Tibial nerve (tissue), 4 donors: ENCODE data around the gene STK39. TPM values are rescaled to one million over a fixed set of nuclear protein-coding genes. Genes with fewer than 3 reads are reported as not detected.

Experiments
- DNase-seq, 2 donors: peaks; one replicate each; pipeline ENCODE4 v3.0.0-alpha.2; 2019; ENCODE audit warnings: low spot score in 2 of 2
- H3K27ac ChIP-seq, 4 donors: fragments of 200-600 bp; sonication (generic) in 3 of 4; one replicate each; pipeline ENCODE4 v1.5.1; 2017 to 2019; ENCODE audit warnings: mild to moderate bottlenecking in 1 of 4
- H3K27me3 ChIP-seq, 2 donors: fragments of 200-600 bp; sonication (generic) in 1 of 2; one replicate each; pipeline versions ENCODE4 v1.5.1 to v1.6.0; 2017 to 2019
- H3K36me3 ChIP-seq, 3 donors: fragments of 200-600 bp; sonication (generic); one replicate each; pipeline ENCODE4 v1.5.1; 2018 to 2019
- H3K4me1 ChIP-seq, 4 donors: fragments of 200-600 bp; sonication (generic) in 3 of 4; one replicate each; pipeline ENCODE4 v1.5.1; 2017 to 2019
- H3K4me3 ChIP-seq, 4 donors: fragments of 200-600 bp; sonication (generic) in 3 of 4; one replicate each; pipeline ENCODE4 v1.5.1; 2017 to 2019; ENCODE audit warnings: mild to moderate bottlenecking in 1 of 4, moderate library complexity in 1 of 4
- H3K9me3 ChIP-seq, 4 donors: fragments of 200-600 bp; sonication (generic) in 3 of 4; one replicate each; pipeline ENCODE4 v1.5.1; 2017 to 2019
- CTCF ChIP-seq, 5 experiments: fragments of 200-600 bp in 3 of 5; fragments of 450-650 bp in 2 of 5; sonication (generic) in 3 of 5; IDR thresholded peaks; one replicate each; pipeline ENCODE4 v1.5.1; 2016 to 2019; ENCODE audit warnings: antibody characterized with exemption in 5 of 5, mild to moderate bottlenecking in 3 of 5, moderate library complexity in 2 of 5
- EP300 ChIP-seq, 2 donors: sonication (generic); formaldehyde crosslinking; IDR thresholded peaks; one replicate each; pipeline ENCODE4 v1.6.1; 2017; ENCODE audit warnings: antibody characterized with exemption in 2 of 2, mild to moderate bottlenecking in 1 of 2
- POLR2A ChIP-seq, 2 donors: fragments of 450-650 bp; IDR thresholded peaks; one replicate each; pipeline ENCODE4 v1.6.1; 2017; ENCODE audit warnings: antibody characterized with exemption in 2 of 2, mild to moderate bottlenecking in 2 of 2, moderate library complexity in 2 of 2
- WGBS, 2 donors: methylation state at CpG; one replicate each; pipeline ENCODE4 v1.1.5; 2018; 5-methylcytosine and 5-hydroxymethylcytosine counted together
- total RNA-seq, 4 donors: library from RNA; depleted of rRNA; stranded (reverse); fragments of >200 nt; gene quantifications; one replicate each; pipeline ENCODE4 v1.1.0, GENCODE V29; 2016

STK39 gene
- total RNA-seq, 4 donors from 2014 or later = 8.5 to 13.5 (median 12.0) TPM

DNA sequence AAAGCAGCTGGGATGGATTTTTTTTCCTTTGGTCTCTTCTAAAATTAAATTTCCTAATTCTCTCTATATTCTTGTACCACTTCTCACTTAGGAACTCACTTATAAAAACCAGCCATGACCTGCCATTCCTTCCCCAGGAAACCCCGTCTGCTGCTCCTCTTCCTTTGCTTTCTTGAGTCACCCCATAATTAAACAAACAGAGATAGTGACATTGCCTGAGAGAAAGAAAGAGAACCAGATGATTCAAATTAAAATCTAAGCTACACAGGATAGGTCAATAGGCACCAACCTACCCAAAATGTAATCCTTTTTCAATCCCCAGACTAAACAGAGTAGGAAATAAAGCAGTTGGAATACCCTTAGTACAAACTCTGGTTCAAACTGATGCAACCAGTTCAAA is 9.7 kb downstream of the STK39 start:
- Histone ChIP-seq H3K27ac (no peak overlapping the region), H3K4me1 (no peaks in the 10 kb centered on the region), H3K27me3 (no peaks in the 10 kb centered on the region), H3K9me3 (no peaks in the 10 kb centered on the region), H3K36me3 (no peaks in the 10 kb centered on the region), H3K4me3 (no peak overlapping the region)
- TF ChIP-seq CTCF (IDR thresholded peaks at IDR 0.05) (no peak), EP300 (IDR thresholded peaks at IDR 0.05) (no peak), POLR2A (IDR thresholded peaks at IDR 0.05) (no peak)
- 91 to 97% methylated on average over 1 of the region's 1 CpG for WGBS, 2 donors
- no peak for DNase-seq

DNA sequence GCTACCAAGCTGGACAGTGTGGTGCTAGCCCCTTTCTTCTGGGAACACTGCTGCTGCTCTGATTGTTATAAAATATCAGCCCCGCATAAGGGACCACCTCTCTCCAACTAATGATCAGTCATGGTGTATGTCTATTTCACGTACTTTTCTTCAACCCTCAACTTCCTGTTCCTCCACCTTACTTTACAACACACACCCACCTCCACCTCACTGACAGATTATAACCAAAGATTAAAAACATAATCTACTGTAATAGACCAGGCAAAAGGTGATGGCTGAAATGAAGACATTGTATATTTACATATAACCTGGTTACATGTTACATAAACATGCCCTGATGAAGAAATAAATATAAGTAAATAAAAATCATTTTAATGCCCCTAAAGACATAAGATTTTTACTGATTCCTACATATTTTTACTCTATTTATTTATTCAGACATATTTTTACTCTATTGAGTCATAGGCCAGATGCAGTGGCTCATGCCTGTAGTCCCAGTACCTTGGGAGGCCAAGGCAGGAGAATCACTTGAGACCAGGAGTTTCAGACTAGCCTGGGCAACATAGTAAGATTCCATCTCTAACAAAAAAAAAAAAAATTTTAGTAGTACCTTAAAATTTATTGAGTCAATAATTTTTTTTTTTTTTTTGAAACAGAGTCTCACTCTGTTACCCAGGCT is 12.8 kb downstream of the STK39 start:
- no peak for TF ChIP-seq EP300 (IDR thresholded peaks at IDR 0.05)
- no peak for TF ChIP-seq CTCF (IDR thresholded peaks at IDR 0.05)
- TF ChIP-seq POLR2A (IDR thresholded peaks at IDR 0.05) = no peak

DNA sequence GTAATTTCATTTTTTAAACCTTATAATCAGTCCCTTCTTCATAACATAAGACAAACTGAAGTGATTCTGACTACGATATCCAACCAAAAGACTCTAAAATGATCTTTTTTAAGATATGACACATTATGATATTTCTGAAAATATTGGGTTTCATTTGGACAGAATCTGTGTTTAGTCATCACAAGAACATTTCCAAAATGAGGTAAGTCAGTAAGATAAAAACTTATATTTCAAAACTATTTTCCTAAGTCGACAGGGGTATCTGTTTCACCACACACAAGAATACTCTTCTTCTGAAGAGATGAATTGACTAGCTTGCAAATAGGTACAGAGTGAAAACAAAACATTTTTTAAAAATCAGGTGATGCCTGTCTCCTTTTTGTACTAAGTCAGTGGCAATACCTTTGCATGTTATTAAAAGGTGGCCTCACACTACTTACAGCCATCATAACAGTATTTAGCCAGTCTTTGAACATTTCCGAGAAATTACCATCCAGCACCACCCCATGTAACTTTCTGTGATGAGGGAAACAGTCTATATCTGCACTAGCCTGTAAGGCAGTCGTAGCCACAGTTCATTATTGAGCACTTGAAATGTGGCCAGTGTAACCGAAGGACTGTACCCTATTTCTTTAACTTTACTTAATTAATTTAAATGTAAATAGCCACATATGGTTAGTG is 13.5 kb downstream of the STK39 start:
- WGBS, 2 donors = 84 to 90% methylated on average over 5 of the region's 5 CpGs
- Histone ChIP-seq H3K4me3 (no peak overlapping the region), H3K4me1 (no peaks in the 10 kb centered on the region), H3K27me3 (no peaks in the 10 kb centered on the region), H3K27ac (peak overlapping the region in 1 of 4 donors; percentile 42), H3K36me3 (peaks cover 0 to 11% (median 0%) of the 10 kb centered on the region in 3 donors), H3K9me3 (peaks cover 0 to 6% (median 0%) of the 10 kb centered on the region in 4 donors)
- DNase-seq = no peak
- no peak for TF ChIP-seq EP300 (IDR thresholded peaks at IDR 0.05)
- TF ChIP-seq POLR2A (IDR thresholded peaks at IDR 0.05) = no peak
- no peak for TF ChIP-seq CTCF (IDR thresholded peaks at IDR 0.05)

More for the DNA sequence above, 12.8 kb downstream of the STK39 start:
- H3K4me3 ChIP-seq = no peak overlapping the region
- peaks cover 0 to 11% (median 0%) of the 10 kb centered on the region in 3 donors for H3K36me3 ChIP-seq
- H3K9me3 ChIP-seq = peaks cover 0 to 6% (median 0%) of the 10 kb centered on the region in 4 donors
- 89 to 96% methylated on average over 2 of the region's 2 CpGs for WGBS, 2 donors
- no peaks in the 10 kb centered on the region for H3K4me1 ChIP-seq
- H3K27me3 ChIP-seq = no peaks in the 10 kb centered on the region
- DNase-seq = no peak
- no peak overlapping the region for H3K27ac ChIP-seq

DNA sequence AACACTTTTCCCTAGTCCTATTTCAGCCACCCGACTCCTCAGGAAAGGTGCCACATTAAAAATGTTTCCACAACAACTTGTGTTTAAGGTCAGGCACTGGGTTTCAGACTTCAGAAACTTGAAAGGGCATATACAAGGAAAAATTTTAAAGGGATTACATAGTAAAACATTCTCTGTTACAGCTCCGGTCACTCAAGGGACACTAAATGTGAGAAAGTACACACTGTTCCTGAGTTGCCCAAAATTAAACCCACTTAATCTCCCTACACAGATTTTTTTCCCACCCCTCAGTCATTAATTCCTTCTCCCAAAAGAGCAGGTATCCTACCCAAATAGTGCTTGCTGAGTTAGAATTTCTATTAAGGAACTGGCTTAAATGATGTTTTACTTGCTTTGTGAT is 14.2 kb downstream of the STK39 start:
- Histone ChIP-seq H3K36me3 (peaks cover 0 to 11% (median 0%) of the 10 kb centered on the region in 3 donors), H3K4me1 (no peaks in the 10 kb centered on the region), H3K27me3 (no peaks in the 10 kb centered on the region), H3K27ac (peak overlapping the region in 1 of 4 donors; percentile 42), H3K9me3 (peaks cover 0 to 6% (median 0%) of the 10 kb centered on the region in 4 donors), H3K4me3 (no peak overlapping the region)
- no peak for DNase-seq
- TF ChIP-seq POLR2A (IDR thresholded peaks at IDR 0.05) (no peak), EP300 (IDR thresholded peaks at IDR 0.05) (no peak), CTCF (IDR thresholded peaks at IDR 0.05) (no peak)
- WGBS, 2 donors = 67 to 74% methylated on average over 2 of the region's 2 CpGs

- Histone ChIP-seq H3K9me3 (peaks cover 0 to 6% (median 0%) of the 10 kb centered on the region in 4 donors), H3K4me1 (no peaks in the 10 kb centered on the region), H3K27ac (no peak overlapping the region), H3K27me3 (no peaks in the 10 kb centered on the region), H3K36me3 (peaks cover 0 to 11% (median 0%) of the 10 kb centered on the region in 3 donors), H3K4me3 (no peak overlapping the region)
- 91 to 96% methylated on average over 7 of the region's 7 CpGs for WGBS, 2 donors
- no peak for TF ChIP-seq POLR2A (IDR thresholded peaks at IDR 0.05)
- no peak for TF ChIP-seq CTCF (IDR thresholded peaks at IDR 0.05)
- no peak for TF ChIP-seq EP300 (IDR thresholded peaks at IDR 0.05)
- no peak for DNase-seq
Measured at GRCh38 chr2:168231609-168232241, 15.7 kb downstream of the STK39 start.
